NCI-H2081 (cell line): ENCODE results near the gene TXNDC11.

Source experiments
- DNase-seq, 2 experiments: peaks; one replicate each; lab custom pipeline; 2025; lab: John Stamatoyannopoulos, UW

TXNDC11 gene

GRCh38 chr16:11755022-11755760, 12.5 kb upstream of the TXNDC11 start:
- DNase-seq, result no peak

GRCh38 chr16:11752856-11753255, 10.2 kb upstream of the TXNDC11 start:
- DNase-seq, result no peak

GRCh38 chr16:11750056-11750455, 7.4 kb upstream of the TXNDC11 start:
- no peak for DNase-seq

- DNase-seq, result no peak
Measured at GRCh38 chr16:11748404-11749254, 6.0 kb upstream of the TXNDC11 start.

GRCh38 chr16:11747949-11748403, 5.3 kb upstream of the TXNDC11 start:
- DNase-seq, result no peak

GRCh38 chr16:11744075-11744470, 1.4 kb upstream of the TXNDC11 start:
- DNase-seq, result no peak

- no peak for DNase-seq
Measured at GRCh38 chr16:11743308-11744074, 834 bp upstream of the TXNDC11 start.

- DNase-seq, result no peak
Measured at GRCh38 chr16:11742093-11742535, 543 bp downstream of the TXNDC11 start.

- no peak for DNase-seq
Measured at GRCh38 chr16:11740567-11740966, 2.1 kb downstream of the TXNDC11 start.

GRCh38 chr16:11738742-11739544, 3.7 kb downstream of the TXNDC11 start:
- DNase-seq, result no peak

GRCh38 chr16:11737713-11738112, 4.9 kb downstream of the TXNDC11 start:
- no peak for DNase-seq

GRCh38 chr16:11736903-11737302, 5.8 kb downstream of the TXNDC11 start:
- no peak for DNase-seq

GRCh38 chr16:11735787-11736186, 6.9 kb downstream of the TXNDC11 start:
- no peak for DNase-seq

GRCh38 chr16:11734653-11735043, 8.0 kb downstream of the TXNDC11 start:
- no peak for DNase-seq

- no peak for DNase-seq
Measured at GRCh38 chr16:11734025-11734652, 8.5 kb downstream of the TXNDC11 start.

- no peak for DNase-seq
Measured at GRCh38 chr16:11731222-11731621, 11.4 kb downstream of the TXNDC11 start.

- DNase-seq, result no peak
Measured at GRCh38 chr16:11729787-11730186, 12.9 kb downstream of the TXNDC11 start.

- no peak for DNase-seq
Measured at GRCh38 chr16:11727796-11728543, 14.7 kb downstream of the TXNDC11 start.

- DNase-seq, result no peak
Measured at GRCh38 chr16:11726008-11726407, 16.6 kb downstream of the TXNDC11 start.

GRCh38 chr16:11725457-11725856, 17.2 kb downstream of the TXNDC11 start:
- DNase-seq, result no peak
